ENCODE measurements around the gene RIOX2.

DNA sequence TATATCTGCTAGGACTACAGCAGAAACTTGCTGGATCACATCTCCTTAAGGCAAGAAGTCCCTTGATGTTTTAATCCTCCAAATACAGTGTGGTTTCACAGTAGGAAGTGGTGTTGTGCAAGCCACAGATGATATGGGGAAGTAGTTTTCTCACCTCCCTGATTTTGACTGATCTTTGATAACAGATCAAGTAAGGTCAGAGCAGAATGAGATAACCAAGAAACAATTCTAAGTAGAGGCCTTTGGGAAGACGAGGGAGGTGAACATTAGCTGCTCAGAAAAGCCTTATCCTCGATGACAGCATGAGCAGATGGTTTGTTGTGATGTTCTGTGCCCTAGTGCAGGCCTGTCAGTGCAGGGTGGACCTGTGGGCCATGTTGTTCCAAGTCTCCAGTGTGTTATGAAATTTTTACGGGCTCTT, 61.3 kb downstream of the RIOX2 start:
- TF ChIP-seq EZH2 (IDR thresholded peaks at IDR 0.05; ENCODE audit: insufficient read depth, poor library complexity, severe bottlenecking) (no peak), EZH2phosphoT487 (IDR thresholded peaks at IDR 0.05; ENCODE audit: insufficient read depth, low read depth) (no peak)

Data from GM23248 (cell line).